ENCODE measurements around the gene C4A. TPM values are rescaled to one million over a fixed set of nuclear protein-coding genes. Genes with fewer than 3 reads are reported as not detected.

C4A gene
- total RNA-seq, 1 donor from 2014 or later: 31.4 TPM

DNA sequence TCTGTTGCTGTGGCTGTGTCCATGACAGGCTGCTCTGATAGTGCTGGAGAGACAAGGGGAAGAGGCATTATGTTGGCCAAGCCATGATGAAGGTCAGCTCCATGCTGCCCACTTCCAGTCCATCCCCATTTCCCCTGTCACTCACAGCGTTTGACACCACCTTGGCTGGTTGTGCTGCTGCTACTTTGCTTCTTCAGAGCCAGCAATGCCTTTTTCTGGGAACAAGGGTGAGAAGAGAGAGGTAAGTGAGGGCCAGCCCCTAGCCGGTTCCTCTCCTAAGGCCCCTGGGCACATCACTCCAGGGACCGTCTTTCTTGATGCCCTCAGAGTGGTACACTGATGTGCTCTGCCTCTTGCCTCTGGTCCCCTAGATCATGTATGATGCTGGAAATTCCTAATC lies 25.1 kb upstream of the C4A start:
- Histone ChIP-seq H3K9me3 (no peaks in the 10 kb centered on the region), H3K36me3 (peaks cover 0 to 60% of the 10 kb centered on the region in 2 donors), H3K27ac (no peak overlapping the region), H3K4me1 (peaks cover 25% of the 10 kb centered on the region), H3K27me3 (no peaks in the 10 kb centered on the region), H3K4me3 (no peak overlapping the region)
- no peak for TF ChIP-seq POLR2AphosphoS5 (IDR thresholded peaks at IDR 0.05; ENCODE audit: insufficient read depth in 1 of 2, low read depth in 1 of 2)
- TF ChIP-seq POLR2A (IDR thresholded peaks at IDR 0.05): no peak
- TF ChIP-seq, protein P1, sequence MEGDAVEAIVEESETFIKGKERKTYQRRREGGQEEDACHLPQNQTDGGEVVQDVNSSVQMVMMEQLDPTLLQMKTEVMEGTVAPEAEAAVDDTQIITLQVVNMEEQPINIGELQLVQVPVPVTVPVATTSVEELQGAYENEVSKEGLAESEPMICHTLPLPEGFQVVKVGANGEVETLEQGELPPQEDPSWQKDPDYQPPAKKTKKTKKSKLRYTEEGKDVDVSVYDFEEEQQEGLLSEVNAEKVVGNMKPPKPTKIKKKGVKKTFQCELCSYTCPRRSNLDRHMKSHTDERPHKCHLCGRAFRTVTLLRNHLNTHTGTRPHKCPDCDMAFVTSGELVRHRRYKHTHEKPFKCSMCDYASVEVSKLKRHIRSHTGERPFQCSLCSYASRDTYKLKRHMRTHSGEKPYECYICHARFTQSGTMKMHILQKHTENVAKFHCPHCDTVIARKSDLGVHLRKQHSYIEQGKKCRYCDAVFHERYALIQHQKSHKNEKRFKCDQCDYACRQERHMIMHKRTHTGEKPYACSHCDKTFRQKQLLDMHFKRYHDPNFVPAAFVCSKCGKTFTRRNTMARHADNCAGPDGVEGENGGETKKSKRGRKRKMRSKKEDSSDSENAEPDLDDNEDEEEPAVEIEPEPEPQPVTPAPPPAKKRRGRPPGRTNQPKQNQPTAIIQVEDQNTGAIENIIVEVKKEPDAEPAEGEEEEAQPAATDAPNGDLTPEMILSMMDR (IDR thresholded peaks at IDR 0.05): no peak
- no peak for DNase-seq (ENCODE audit: extremely low spot score in 2 of 2)
- intact Hi-C loops (cut with DNase I): loop anchor here (10.0 kb wide), 1 partner anchor 282 kb away; no protein-coding TSS in a partner anchor

DNA sequence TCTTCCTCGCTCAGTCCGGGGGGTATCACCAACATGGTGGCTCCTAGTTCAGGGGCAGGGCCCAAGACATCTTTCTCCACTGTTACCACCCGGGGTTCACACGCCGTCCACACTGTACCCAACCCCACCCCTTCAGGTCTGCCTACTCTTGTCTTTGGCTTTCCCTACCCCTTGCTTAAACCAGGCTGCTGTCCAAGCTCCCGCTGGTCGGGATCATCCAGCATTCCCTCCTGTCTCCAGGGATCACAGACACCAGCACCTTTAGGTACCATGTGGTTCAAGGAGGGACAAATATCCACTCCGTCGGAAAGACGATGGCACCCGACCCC lies 23.5 kb upstream of the C4A start:
- no peaks in the 10 kb centered on the region for H3K9me3 ChIP-seq
- H3K36me3 ChIP-seq: peaks cover 0 to 61% of the 10 kb centered on the region in 2 donors

DNA sequence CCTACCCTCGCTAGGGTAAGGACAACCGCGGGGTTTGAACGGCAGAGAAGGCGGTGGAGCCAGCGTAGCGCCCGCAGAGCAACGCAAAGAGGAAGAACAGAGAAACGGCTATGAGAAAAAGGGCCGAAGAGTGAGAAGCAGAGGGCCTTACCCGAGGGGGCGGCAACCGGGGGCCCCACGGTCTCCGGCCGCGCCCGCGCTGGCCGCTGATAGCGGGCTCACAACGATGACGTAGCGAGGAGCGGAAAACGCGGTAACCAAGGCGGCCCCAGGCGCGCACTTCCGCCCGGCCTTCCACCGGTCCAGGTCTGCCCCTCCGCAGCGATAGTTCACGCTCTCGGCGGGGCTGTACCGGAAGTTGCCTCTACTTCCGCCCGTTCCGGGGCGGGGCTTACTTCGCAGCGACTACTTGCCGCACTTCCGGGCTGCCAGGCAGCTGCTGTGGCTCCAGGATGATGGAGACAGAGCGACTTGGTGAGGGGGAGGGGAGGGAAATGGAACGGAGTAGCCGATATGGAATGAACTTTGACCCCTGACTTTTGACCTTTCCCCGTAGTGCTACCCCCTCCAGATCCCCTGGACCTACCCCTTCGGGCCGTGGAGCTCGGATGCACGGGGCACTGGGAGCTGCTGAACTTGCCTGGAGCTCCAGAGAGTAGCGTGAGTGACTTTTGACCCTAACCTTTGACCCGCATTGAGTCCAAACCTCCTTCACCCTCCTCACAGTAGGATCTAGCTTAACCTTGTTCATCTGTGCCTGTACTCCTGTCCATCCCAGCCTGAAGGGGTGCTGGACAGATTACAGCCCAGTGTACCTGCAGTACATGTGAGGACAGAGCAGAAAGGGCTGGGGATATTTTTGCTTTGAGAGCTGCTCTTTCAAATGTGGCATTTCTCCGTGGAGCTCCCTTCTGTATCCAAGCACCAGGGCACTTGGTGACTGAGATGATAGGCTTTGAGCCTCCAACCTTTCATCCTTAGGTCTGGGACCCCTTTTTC lies 22.8 kb upstream of the C4A start, which contains the start of the genes NELFE and SKIC2:
NELFE (minus strand) TSS at position 231 of the 999 bp plus-strand sequence. CDS start 525 bp downstream, outside the sequence.
SKIC2 (plus strand) TSS at position 435 of the 999 bp plus-strand sequence; CDS start at position 453, 18 bp downstream.
- peak within 1 kb of the TSS; percentile 77 for H3K27ac ChIP-seq
- H3K27me3 ChIP-seq: no peaks in the 10 kb centered on the region
- intact Hi-C loops (cut with DNase I): loop anchor here (10.0 kb wide), 1 partner anchor 284 kb away; no protein-coding TSS in a partner anchor
- peak in 1 of 2 donors; percentile 98 for DNase-seq (ENCODE audit: extremely low spot score in 2 of 2)
- peak within 1 kb of the TSS; percentile 63 to 79 for H3K4me3 ChIP-seq
- no peaks in the 10 kb centered on the region for H3K9me3 ChIP-seq
- H3K36me3 ChIP-seq: peaks cover 0 to 61% of the 10 kb centered on the region in 2 donors
- peak; percentile 97 to 99 for TF ChIP-seq POLR2AphosphoS5 (IDR thresholded peaks at IDR 0.05; ENCODE audit: insufficient read depth in 1 of 2, low read depth in 1 of 2)
- peak in 1 of 2 donors; percentile 4 for TF ChIP-seq POLR2A (IDR thresholded peaks at IDR 0.05)
- TF ChIP-seq, protein P1 (IDR thresholded peaks at IDR 0.05): no peak
- peaks cover 25% of the 10 kb centered on the region for H3K4me1 ChIP-seq

More for the DNA sequence above, 23.5 kb upstream of the C4A start:
- intact Hi-C loops (cut with DNase I): loop anchor here (10.0 kb wide), 1 partner anchor 284 kb away; no protein-coding TSS in a partner anchor
- peak overlapping the region; percentile 77 for H3K27ac ChIP-seq
- H3K4me3 ChIP-seq: peak overlapping the region; percentile 63 to 79
- H3K27me3 ChIP-seq: no peaks in the 10 kb centered on the region
- TF ChIP-seq POLR2AphosphoS5 (IDR thresholded peaks at IDR 0.05; ENCODE audit: insufficient read depth in 1 of 2, low read depth in 1 of 2) (no peak), POLR2A (IDR thresholded peaks at IDR 0.05) (no peak)
- TF ChIP-seq, protein P1 (IDR thresholded peaks at IDR 0.05): no peak
- no peak for DNase-seq (ENCODE audit: extremely low spot score in 2 of 2)
- H3K4me1 ChIP-seq: peaks cover 25% of the 10 kb centered on the region

DNA sequence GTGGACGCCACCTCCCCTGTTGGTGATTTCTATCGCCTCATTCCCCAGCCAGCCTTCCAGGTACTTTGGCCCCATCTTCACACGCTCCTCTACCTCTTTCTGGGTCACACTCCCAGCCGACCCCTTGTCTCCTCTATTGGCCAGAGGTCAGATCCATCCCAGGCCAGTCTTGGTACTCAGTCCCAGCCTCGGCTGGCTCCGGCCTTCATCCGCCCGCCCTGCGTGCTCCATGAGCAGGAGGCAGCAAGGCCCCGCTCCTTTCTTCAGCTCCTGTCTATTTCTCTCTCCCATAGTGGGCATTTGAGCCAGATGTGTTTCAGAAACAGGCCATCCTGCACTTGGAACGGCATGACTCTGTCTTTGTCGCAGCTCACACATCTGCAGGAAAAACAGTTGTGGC lies 20.2 kb upstream of the C4A start:
- no peak for DNase-seq (ENCODE audit: extremely low spot score in 2 of 2)
- H3K27ac ChIP-seq: no peak overlapping the region
- no peaks in the 10 kb centered on the region for H3K9me3 ChIP-seq
- H3K36me3 ChIP-seq: peaks cover 0 to 62% of the 10 kb centered on the region in 2 donors
- peaks cover 25% of the 10 kb centered on the region for H3K4me1 ChIP-seq
- H3K4me3 ChIP-seq: no peak overlapping the region
- intact Hi-C loops (cut with DNase I): no loop called here
- TF ChIP-seq, protein P1 (IDR thresholded peaks at IDR 0.05): no peak
- TF ChIP-seq POLR2A (IDR thresholded peaks at IDR 0.05) (no peak), POLR2AphosphoS5 (IDR thresholded peaks at IDR 0.05; ENCODE audit: insufficient read depth in 1 of 2, low read depth in 1 of 2) (no peak)
- H3K27me3 ChIP-seq: no peaks in the 10 kb centered on the region
